KMS-11 (cell line): ENCODE results near the gene MED26.

Experiments
- H2AFZ ChIP-seq: fragments of 200-600 bp; sonication (generic); 2 replicates; pipeline ENCODE4 v1.6.1; 2016; ENCODE audit warnings: antibody characterized with exemption, mixed run types, low read depth
- H3K27ac ChIP-seq: fragments of 200-600 bp; sonication (generic); 2 replicates; pipeline ENCODE4 v1.6.1; 2016; ENCODE audit warnings: mild to moderate bottlenecking, mixed run types
- H3K27me3 ChIP-seq: fragments of 200-600 bp; sonication (generic); 2 replicates; pipeline ENCODE4 v1.6.1; 2017; ENCODE audit warnings: mild to moderate bottlenecking, low read depth, mixed run types, moderate library complexity; ENCODE audit not compliant: insufficient read depth
- H3K36me3 ChIP-seq: fragments of 200-600 bp; sonication (generic); 2 replicates; pipeline ENCODE4 v1.6.1; 2017; ENCODE audit warnings: mild to moderate bottlenecking, mixed run types; ENCODE audit not compliant: insufficient read depth
- H3K4me1 ChIP-seq: fragments of 200-600 bp; sonication (generic); 2 replicates; pipeline ENCODE4 v1.6.1; 2016; ENCODE audit warnings: mild to moderate bottlenecking, low read depth, mixed run types; ENCODE audit not compliant: poor library complexity, severe bottlenecking
- H3K4me2 ChIP-seq: fragments of 200-600 bp; sonication (generic); 2 replicates; pipeline ENCODE4 v1.7.0; 2016; ENCODE audit warnings: mild to moderate bottlenecking, mixed run types
- H3K4me3 ChIP-seq: fragments of 200-600 bp; sonication (generic); IDR thresholded peaks from 2 replicates; pipeline ENCODE4 v1.6.1; 2017; ENCODE audit warnings: low read depth, low read length, mixed read lengths; ENCODE audit not compliant: insufficient read depth
- H3K79me2 ChIP-seq: fragments of 200-600 bp; sonication (generic); 2 replicates; pipeline ENCODE4 v1.6.1; 2016; ENCODE audit warnings: low read depth, mixed run types; ENCODE audit not compliant: insufficient read depth
- H3K9ac ChIP-seq: fragments of 200-600 bp; sonication (generic); 2 replicates; pipeline ENCODE4 v1.6.1; 2016; ENCODE audit warnings: mild to moderate bottlenecking, mixed run types
- H4K20me1 ChIP-seq: fragments of 200-600 bp; sonication (generic); 2 replicates; pipeline ENCODE4 v1.6.1; 2016; ENCODE audit warnings: mild to moderate bottlenecking, mixed run types; ENCODE audit not compliant: insufficient read depth
- TF ChIP-seq, protein P1 (sequence below): fragments of 200-600 bp; sonication (generic); conservative IDR thresholded peaks from 2 replicates; pipeline ENCODE4 v1.6.1; 2017; ENCODE audit warnings: low read depth, mild to moderate bottlenecking, antibody characterized with exemption, low read length, moderate library complexity, mixed read lengths

Gene MED26

GRCh38 chr19:16594681-16595091, 33.3 kb downstream of the MED26 start:
- Histone ChIP-seq H3K79me2 (peaks cover 90% of the 10 kb centered on the region), H2AFZ (no peak overlapping the region; the same call in 1 of the 2 replicates), H3K4me1 (peaks cover 99% of the 10 kb centered on the region), H3K27me3 (no peaks in the 10 kb centered on the region), H3K4me2 (peak overlapping the region; percentile 99), H3K9ac (peak overlapping the region; percentile 78), H4K20me1 (no peaks in the 10 kb centered on the region), H3K4me3 (no peak overlapping the region), H3K36me3 (no peaks in the 10 kb centered on the region), H3K27ac (peak overlapping the region; percentile 99)
- TF ChIP-seq, protein P1, sequence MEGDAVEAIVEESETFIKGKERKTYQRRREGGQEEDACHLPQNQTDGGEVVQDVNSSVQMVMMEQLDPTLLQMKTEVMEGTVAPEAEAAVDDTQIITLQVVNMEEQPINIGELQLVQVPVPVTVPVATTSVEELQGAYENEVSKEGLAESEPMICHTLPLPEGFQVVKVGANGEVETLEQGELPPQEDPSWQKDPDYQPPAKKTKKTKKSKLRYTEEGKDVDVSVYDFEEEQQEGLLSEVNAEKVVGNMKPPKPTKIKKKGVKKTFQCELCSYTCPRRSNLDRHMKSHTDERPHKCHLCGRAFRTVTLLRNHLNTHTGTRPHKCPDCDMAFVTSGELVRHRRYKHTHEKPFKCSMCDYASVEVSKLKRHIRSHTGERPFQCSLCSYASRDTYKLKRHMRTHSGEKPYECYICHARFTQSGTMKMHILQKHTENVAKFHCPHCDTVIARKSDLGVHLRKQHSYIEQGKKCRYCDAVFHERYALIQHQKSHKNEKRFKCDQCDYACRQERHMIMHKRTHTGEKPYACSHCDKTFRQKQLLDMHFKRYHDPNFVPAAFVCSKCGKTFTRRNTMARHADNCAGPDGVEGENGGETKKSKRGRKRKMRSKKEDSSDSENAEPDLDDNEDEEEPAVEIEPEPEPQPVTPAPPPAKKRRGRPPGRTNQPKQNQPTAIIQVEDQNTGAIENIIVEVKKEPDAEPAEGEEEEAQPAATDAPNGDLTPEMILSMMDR: no peak

DNA sequence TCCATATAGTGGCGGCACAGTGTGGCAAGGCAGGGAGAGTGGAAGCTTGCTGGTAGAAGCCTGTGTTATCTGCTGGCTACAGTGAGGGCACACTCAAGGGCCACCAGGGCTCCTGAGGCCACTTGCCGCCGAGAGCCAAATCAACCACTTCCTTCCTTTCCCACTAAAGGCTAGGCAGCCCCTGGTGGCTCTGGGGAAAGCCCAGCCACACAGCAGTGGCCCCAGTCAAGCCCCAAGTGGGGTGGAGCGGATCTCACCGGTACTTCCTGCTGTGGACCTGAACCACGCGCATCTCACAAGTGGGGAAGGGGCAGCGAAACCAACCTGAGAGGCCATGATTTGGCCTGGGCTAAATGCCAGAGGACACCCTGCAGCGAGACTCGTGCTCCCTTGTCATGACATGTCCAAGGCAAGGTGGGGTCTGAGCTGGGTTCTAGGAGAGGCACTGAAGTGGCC, 33.8 kb downstream of the MED26 start:
- H2AFZ ChIP-seq: no peak overlapping the region
- H3K27me3 ChIP-seq: no peaks in the 10 kb centered on the region
- H3K79me2 ChIP-seq: peaks cover 90% of the 10 kb centered on the region
- no peaks in the 10 kb centered on the region for H3K36me3 ChIP-seq
- peak overlapping the region; percentile 99 for H3K4me2 ChIP-seq
- H3K4me3 ChIP-seq: no peak overlapping the region
- H3K27ac ChIP-seq: peak overlapping the region; percentile 99
- H4K20me1 ChIP-seq: no peaks in the 10 kb centered on the region
- TF ChIP-seq, protein P1: no peak
- H3K4me1 ChIP-seq: peaks cover 100% of the 10 kb centered on the region
- peak overlapping the region; percentile 78; the same call in 1 of the 2 replicates for H3K9ac ChIP-seq

DNA sequence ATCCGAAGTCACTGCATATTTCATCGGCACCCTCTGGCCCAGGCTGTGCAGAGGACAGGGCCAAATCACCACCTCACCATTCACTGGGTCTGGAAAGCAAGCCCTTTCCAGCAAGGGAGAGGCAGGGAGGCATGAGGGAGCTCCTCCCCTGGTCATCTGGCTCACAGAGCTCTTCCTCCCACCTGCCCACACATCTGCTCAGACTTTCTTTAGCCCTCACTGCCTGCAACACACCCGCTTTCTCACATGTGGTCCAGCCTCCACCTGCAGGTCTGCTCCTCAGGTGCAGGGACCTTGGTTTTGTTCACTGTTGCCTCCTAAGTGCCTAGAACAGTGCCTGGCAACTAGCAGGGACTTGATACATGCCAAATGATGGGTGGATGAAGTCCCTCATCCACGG, 34.8 kb downstream of the MED26 start:
- Histone ChIP-seq H3K4me3 (no peak overlapping the region), H3K36me3 (no peaks in the 10 kb centered on the region), H3K9ac (peak overlapping the region; percentile 78), H3K4me2 (peak overlapping the region; percentile 99), H3K27ac (peak overlapping the region; percentile 99), H4K20me1 (no peaks in the 10 kb centered on the region), H3K4me1 (peaks cover 97% of the 10 kb centered on the region), H3K79me2 (peaks cover 90% of the 10 kb centered on the region), H3K27me3 (no peaks in the 10 kb centered on the region), H2AFZ (no peak overlapping the region)
- TF ChIP-seq, protein P1: no peak

GRCh38 chr19:16591803-16592556, 36.0 kb downstream of the MED26 start:
- no peaks in the 10 kb centered on the region for H3K36me3 ChIP-seq
- H3K4me2 ChIP-seq: peak overlapping the region; percentile 99; the same call in 1 of the 2 replicates
- H4K20me1 ChIP-seq: no peaks in the 10 kb centered on the region

More at GRCh38 chr19:16591803-16592556, 36.0 kb downstream of the MED26 start:
- no peak overlapping the region for H2AFZ ChIP-seq
- no peak overlapping the region for H3K4me3 ChIP-seq
- no peak overlapping the region; the same call in 1 of the 2 replicates for H3K27ac ChIP-seq
- H3K27me3 ChIP-seq: no peaks in the 10 kb centered on the region
- TF ChIP-seq, protein P1: no peak
- no peak overlapping the region for H3K9ac ChIP-seq
- H3K4me1 ChIP-seq: peaks cover 85% of the 10 kb centered on the region
- peaks cover 90% of the 10 kb centered on the region for H3K79me2 ChIP-seq
